Endothelial cell of umbilical vein (primary cell): Measurements from ENCODE around the gene ESPNL.

Experiments
- EZH2 ChIP-seq: IDR thresholded peaks from 2 replicates; pipeline ENCODE4 v1.6.1; 2012; ENCODE audit warnings: borderline replicate concordance, low read depth, mild to moderate bottlenecking, moderate library complexity, low read length, inconsistent platforms; ENCODE audit not compliant: severe bottlenecking
- FOS ChIP-seq: IDR thresholded peaks from 2 replicates; pipeline ENCODE4 v1.6.1; 2011; ENCODE audit warnings: mild to moderate bottlenecking, low read length, moderate library complexity, borderline replicate concordance; ENCODE audit not compliant: insufficient read depth
- GATA2 ChIP-seq: IDR thresholded peaks from 2 replicates; pipeline ENCODE4 v1.7.0; 2011; ENCODE audit warnings: low read depth, mild to moderate bottlenecking, moderate library complexity, mixed read lengths, low read length; ENCODE audit not compliant: insufficient read length, insufficient read depth
- JUN ChIP-seq: IDR thresholded peaks from 2 replicates; pipeline ENCODE4 v1.6.1; 2011; ENCODE audit warnings: borderline replicate concordance, low read depth; ENCODE audit not compliant: insufficient read length, insufficient read depth
- MYC ChIP-seq: IDR thresholded peaks from one replicate; pipeline ENCODE4 v1.6.1; 2011; ENCODE audit warnings: mild to moderate bottlenecking, low read depth, low read length
- POLR2A ChIP-seq: IDR thresholded peaks from 2 replicates; pipeline ENCODE4 v1.6.1; 2012; ENCODE audit warnings: low read depth, mild to moderate bottlenecking, control low read depth, low read length
- POLR2AphosphoS5 ChIP-seq: IDR thresholded peaks from 2 replicates; pipeline ENCODE4 v1.6.1; 2012; ENCODE audit warnings: low read depth, mild to moderate bottlenecking, control low read depth, low read length, moderate library complexity; ENCODE audit not compliant: insufficient read depth
- TF ChIP-seq, protein P1 (sequence below), 2 donors: IDR thresholded peaks; 1 replicate in 1 of 2; 2 replicates in 1 of 2; pipeline ENCODE4 v1.5.1; 2011; ENCODE audit warnings: low read length in 2 of 2, mild to moderate bottlenecking in 2 of 2, moderate library complexity in 2 of 2, control low read depth in 1 of 2, inconsistent platforms in 1 of 2, low read depth in 1 of 2; ENCODE audit not compliant: insufficient read depth in 1 of 2; ENCODE audit errors: extremely low read depth in 1 of 2
- TF ChIP-seq, protein P2 (sequence below): IDR thresholded peaks from 2 replicates; pipeline ENCODE4 v1.6.1; 2011; ENCODE audit not compliant: insufficient read depth, insufficient read length

GRCh38 chr2:238141541-238142318, 41.6 kb downstream of the ESPNL start:
- TF ChIP-seq, protein P1, sequence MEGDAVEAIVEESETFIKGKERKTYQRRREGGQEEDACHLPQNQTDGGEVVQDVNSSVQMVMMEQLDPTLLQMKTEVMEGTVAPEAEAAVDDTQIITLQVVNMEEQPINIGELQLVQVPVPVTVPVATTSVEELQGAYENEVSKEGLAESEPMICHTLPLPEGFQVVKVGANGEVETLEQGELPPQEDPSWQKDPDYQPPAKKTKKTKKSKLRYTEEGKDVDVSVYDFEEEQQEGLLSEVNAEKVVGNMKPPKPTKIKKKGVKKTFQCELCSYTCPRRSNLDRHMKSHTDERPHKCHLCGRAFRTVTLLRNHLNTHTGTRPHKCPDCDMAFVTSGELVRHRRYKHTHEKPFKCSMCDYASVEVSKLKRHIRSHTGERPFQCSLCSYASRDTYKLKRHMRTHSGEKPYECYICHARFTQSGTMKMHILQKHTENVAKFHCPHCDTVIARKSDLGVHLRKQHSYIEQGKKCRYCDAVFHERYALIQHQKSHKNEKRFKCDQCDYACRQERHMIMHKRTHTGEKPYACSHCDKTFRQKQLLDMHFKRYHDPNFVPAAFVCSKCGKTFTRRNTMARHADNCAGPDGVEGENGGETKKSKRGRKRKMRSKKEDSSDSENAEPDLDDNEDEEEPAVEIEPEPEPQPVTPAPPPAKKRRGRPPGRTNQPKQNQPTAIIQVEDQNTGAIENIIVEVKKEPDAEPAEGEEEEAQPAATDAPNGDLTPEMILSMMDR (IDR thresholded peaks at IDR 0.05; ENCODE audit: extremely low read depth in 1 of 2, insufficient read depth in 1 of 2, low read depth in 1 of 2, low read length in 2 of 2): no peak
- TF ChIP-seq, protein P2, sequence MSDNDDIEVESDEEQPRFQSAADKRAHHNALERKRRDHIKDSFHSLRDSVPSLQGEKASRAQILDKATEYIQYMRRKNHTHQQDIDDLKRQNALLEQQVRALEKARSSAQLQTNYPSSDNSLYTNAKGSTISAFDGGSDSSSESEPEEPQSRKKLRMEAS: no peak
- no peak for TF ChIP-seq POLR2A
- TF ChIP-seq EZH2: no peak
- TF ChIP-seq MYC: no peak
- no peak for TF ChIP-seq GATA2
- no peak for TF ChIP-seq POLR2AphosphoS5
- no peak for TF ChIP-seq JUN
- no peak for TF ChIP-seq FOS
